ENCODE data around the gene FOXA2. TPM values are rescaled to one million over a fixed set of nuclear protein-coding genes. Genes with fewer than 3 reads are reported as not detected.

Gene FOXA2
- total and polyA plus RNA-seq, 2 of the 13 experiments (the other 11 are each of a cell fraction or from before 2014, with no cell fraction given), result 8.8 to 12.2 TPM

GRCh38 chr20:22582964-22583772 is 1.2 kb downstream of the FOXA2 start (continued):
- TF ChIP-seq MBNL3 (CRISPR knock-in tag; conservative IDR thresholded peaks at IDR 0.05) (no peak), CBX2 (IDR thresholded peaks at IDR 0.05; ENCODE audit: low read depth, low read length) (no peak), CBX2 (CRISPR knock-in tag; IDR thresholded peaks at IDR 0.05; ENCODE audit: low read depth) (no peak), HES4 (CRISPR knock-in tag; IDR thresholded peaks at IDR 0.05; ENCODE audit: borderline replicate concordance) (no peak), JARID2 (CRISPR knock-in tag; IDR thresholded peaks at IDR 0.05; ENCODE audit: insufficient replicate concordance) (peak; percentile 64), NONO (IDR thresholded peaks at IDR 0.05) (no peak), NONO (CRISPR knock-in tag; conservative IDR thresholded peaks at IDR 0.05) (0 out of 2 replicates have a peak, but pooled peaks have one; percentile 22), SRSF4 (IDR thresholded peaks at IDR 0.05; ENCODE audit: low read depth, low read length, poor library complexity, severe bottlenecking) (no peak), GTF2F1 (IDR thresholded peaks at IDR 0.05; ENCODE audit: low read length) (no peak), ZNF747 (CRISPR knock-in tag; IDR thresholded peaks at IDR 0.05; ENCODE audit: borderline replicate concordance) (no peak; the same call in 1 of the 2 replicates), ZNF703 (CRISPR knock-in tag; IDR thresholded peaks at IDR 0.05; ENCODE audit: borderline replicate concordance) (no peak), ZNF749 (CRISPR knock-in tag; IDR thresholded peaks at IDR 0.05; ENCODE audit: borderline replicate concordance) (0 out of 2 replicates have a peak, but pooled peaks have one; percentile 62), ZNF567 (CRISPR knock-in tag; IDR thresholded peaks at IDR 0.05; ENCODE audit: borderline replicate concordance) (no peak), SRSF9 (IDR thresholded peaks at IDR 0.05; ENCODE audit: borderline replicate concordance, insufficient read depth, low read depth, low read length, poor library complexity, severe bottlenecking) (no peak), ZNF782 (CRISPR knock-in tag; IDR thresholded peaks at IDR 0.05; ENCODE audit: borderline replicate concordance) (no peak), XRCC5 (optimal IDR thresholded peaks at IDR 0.05; ENCODE audit: low read length) (peak; percentile 79), FOXA3 (CRISPR knock-in tag; IDR thresholded peaks at IDR 0.05) (no peak), TCF7L2 (IDR thresholded peaks at IDR 0.05; ENCODE audit: low read depth, low read length) (no peak), ETS1 (CRISPR knock-in tag; IDR thresholded peaks at IDR 0.05) (no peak), MAF1 (CRISPR knock-in tag; IDR thresholded peaks at IDR 0.05; ENCODE audit: borderline replicate concordance) (no peak), GPBP1L1 (CRISPR knock-in tag; IDR thresholded peaks at IDR 0.05) (no peak), KDM3A (CRISPR knock-in tag; IDR thresholded peaks at IDR 0.05; ENCODE audit: low read depth) (0 out of 2 replicates have a peak, but pooled peaks have one; percentile 29), TBP (CRISPR knock-in tag; IDR thresholded peaks at IDR 0.05) (0 out of 2 replicates have a peak, but pooled peaks have one; percentile 58), RARG (CRISPR knock-in tag; IDR thresholded peaks at IDR 0.05; ENCODE audit: low read depth) (no peak), DMAP1 (CRISPR knock-in tag; IDR thresholded peaks at IDR 0.05) (no peak), CEBPB (IDR thresholded peaks at IDR 0.05; ENCODE audit: borderline replicate concordance, low read depth, low read length) (no peak), SIN3A (IDR thresholded peaks at IDR 0.05; ENCODE audit: borderline replicate concordance, low read depth, low read length) (peak; percentile 32; the same call in 1 of the 2 replicates), CHD4 (IDR thresholded peaks at IDR 0.05; ENCODE audit: borderline replicate concordance, low read length) (no peak), ZNF652 (CRISPR knock-in tag; IDR thresholded peaks at IDR 0.05; ENCODE audit: borderline replicate concordance, low read depth) (no peak), SYNCRIP (IDR thresholded peaks at IDR 0.05; ENCODE audit: insufficient read depth, low read depth, low read length) (no peak)
